ENCODE measurements around the gene SNX20.

Gene SNX20

GRCh38 chr16:50676684-50677225 lies 4.4 kb downstream of the SNX20 start:
- no peak for ATAC-seq
- TF ChIP-seq SNAI2 (CRISPR knock-in tag; IDR thresholded peaks at IDR 0.05) = no peak
- TF ChIP-seq CSDC2 (CRISPR knock-in tag; IDR thresholded peaks at IDR 0.05) = no peak
- no peak for TF ChIP-seq ZFP30 (CRISPR knock-in tag; IDR thresholded peaks at IDR 0.05)
- no peak for TF ChIP-seq PATZ1 (CRISPR knock-in tag; IDR thresholded peaks at IDR 0.05; ENCODE audit: borderline replicate concordance)
- no peak for TF ChIP-seq ARNTL (CRISPR knock-in tag; IDR thresholded peaks at IDR 0.05; ENCODE audit: borderline replicate concordance, low read depth)
- TF ChIP-seq TCF4 (CRISPR knock-in tag; IDR thresholded peaks at IDR 0.05; ENCODE audit: borderline replicate concordance) = no peak
- no peak for TF ChIP-seq CREB5 (CRISPR knock-in tag; IDR thresholded peaks at IDR 0.05; ENCODE audit: low read depth)
- TF ChIP-seq ZFP3 (CRISPR knock-in tag; IDR thresholded peaks at IDR 0.05) = no peak
- no peak for TF ChIP-seq ESRRG (CRISPR knock-in tag; IDR thresholded peaks at IDR 0.05)
- TF ChIP-seq ISL1 (CRISPR knock-in tag; IDR thresholded peaks at IDR 0.05) = no peak
- TF ChIP-seq OSR1 (CRISPR knock-in tag; IDR thresholded peaks at IDR 0.05) = no peak
- no peak for TF ChIP-seq ZNF70 (CRISPR knock-in tag; IDR thresholded peaks at IDR 0.05)

- no peak for ATAC-seq
- TF ChIP-seq POU6F1 (CRISPR knock-in tag; IDR thresholded peaks at IDR 0.05; ENCODE audit: borderline replicate concordance, low read depth) = no peak
- no peak for TF ChIP-seq PATZ1 (CRISPR knock-in tag; IDR thresholded peaks at IDR 0.05; ENCODE audit: borderline replicate concordance)
- TF ChIP-seq OSR1 (CRISPR knock-in tag; IDR thresholded peaks at IDR 0.05) = no peak
- TF ChIP-seq ZNF70 (CRISPR knock-in tag; IDR thresholded peaks at IDR 0.05) = no peak
- no peak for TF ChIP-seq ZC3H10 (CRISPR knock-in tag; IDR thresholded peaks at IDR 0.05)
- TF ChIP-seq ZFP3 (CRISPR knock-in tag; IDR thresholded peaks at IDR 0.05) = no peak
- no peak for TF ChIP-seq ZNF8 (CRISPR knock-in tag; IDR thresholded peaks at IDR 0.05)
- no peak for TF ChIP-seq RARB (CRISPR knock-in tag; IDR thresholded peaks at IDR 0.05)
- no peak for TF ChIP-seq ESRRG (CRISPR knock-in tag; IDR thresholded peaks at IDR 0.05)
- no peak for TF ChIP-seq GLIS3 (CRISPR knock-in tag; IDR thresholded peaks at IDR 0.05)
- TF ChIP-seq, protein P1, sequence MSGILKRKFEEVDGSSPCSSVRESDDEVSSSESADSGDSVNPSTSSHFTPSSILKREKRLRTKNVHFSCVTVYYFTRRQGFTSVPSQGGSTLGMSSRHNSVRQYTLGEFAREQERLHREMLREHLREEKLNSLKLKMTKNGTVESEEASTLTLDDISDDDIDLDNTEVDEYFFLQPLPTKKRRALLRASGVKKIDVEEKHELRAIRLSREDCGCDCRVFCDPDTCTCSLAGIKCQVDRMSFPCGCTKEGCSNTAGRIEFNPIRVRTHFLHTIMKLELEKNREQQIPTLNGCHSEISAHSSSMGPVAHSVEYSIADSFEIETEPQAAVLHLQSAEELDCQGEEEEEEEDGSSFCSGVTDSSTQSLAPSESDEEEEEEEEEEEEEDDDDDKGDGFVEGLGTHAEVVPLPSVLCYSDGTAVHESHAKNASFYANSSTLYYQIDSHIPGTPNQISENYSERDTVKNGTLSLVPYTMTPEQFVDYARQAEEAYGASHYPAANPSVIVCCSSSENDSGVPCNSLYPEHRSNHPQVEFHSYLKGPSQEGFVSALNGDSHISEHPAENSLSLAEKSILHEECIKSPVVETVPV (CRISPR knock-in tag; IDR thresholded peaks at IDR 0.05) = no peak
- TF ChIP-seq BACH2 (CRISPR knock-in tag; IDR thresholded peaks at IDR 0.05; ENCODE audit: borderline replicate concordance) = no peak
- TF ChIP-seq TOX (CRISPR knock-in tag; IDR thresholded peaks at IDR 0.05; ENCODE audit: borderline replicate concordance) = no peak
- TF ChIP-seq SNAI2 (CRISPR knock-in tag; IDR thresholded peaks at IDR 0.05) = no peak
- TF ChIP-seq, protein P2, sequence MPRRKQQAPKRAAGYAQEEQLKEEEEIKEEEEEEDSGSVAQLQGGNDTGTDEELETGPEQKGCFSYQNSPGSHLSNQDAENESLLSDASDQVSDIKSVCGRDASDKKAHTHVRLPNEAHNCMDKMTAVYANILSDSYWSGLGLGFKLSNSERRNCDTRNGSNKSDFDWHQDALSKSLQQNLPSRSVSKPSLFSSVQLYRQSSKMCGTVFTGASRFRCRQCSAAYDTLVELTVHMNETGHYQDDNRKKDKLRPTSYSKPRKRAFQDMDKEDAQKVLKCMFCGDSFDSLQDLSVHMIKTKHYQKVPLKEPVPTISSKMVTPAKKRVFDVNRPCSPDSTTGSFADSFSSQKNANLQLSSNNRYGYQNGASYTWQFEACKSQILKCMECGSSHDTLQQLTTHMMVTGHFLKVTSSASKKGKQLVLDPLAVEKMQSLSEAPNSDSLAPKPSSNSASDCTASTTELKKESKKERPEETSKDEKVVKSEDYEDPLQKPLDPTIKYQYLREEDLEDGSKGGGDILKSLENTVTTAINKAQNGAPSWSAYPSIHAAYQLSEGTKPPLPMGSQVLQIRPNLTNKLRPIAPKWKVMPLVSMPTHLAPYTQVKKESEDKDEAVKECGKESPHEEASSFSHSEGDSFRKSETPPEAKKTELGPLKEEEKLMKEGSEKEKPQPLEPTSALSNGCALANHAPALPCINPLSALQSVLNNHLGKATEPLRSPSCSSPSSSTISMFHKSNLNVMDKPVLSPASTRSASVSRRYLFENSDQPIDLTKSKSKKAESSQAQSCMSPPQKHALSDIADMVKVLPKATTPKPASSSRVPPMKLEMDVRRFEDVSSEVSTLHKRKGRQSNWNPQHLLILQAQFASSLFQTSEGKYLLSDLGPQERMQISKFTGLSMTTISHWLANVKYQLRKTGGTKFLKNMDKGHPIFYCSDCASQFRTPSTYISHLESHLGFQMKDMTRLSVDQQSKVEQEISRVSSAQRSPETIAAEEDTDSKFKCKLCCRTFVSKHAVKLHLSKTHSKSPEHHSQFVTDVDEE (CRISPR knock-in tag; IDR thresholded peaks at IDR 0.05) = no peak
- TF ChIP-seq TCF4 (CRISPR knock-in tag; IDR thresholded peaks at IDR 0.05; ENCODE audit: borderline replicate concordance) = no peak
Observed at GRCh38 chr16:50675686-50676610, 5.2 kb downstream of the SNX20 start.

Data from SK-N-SH treated with all-trans-retinoic acid at 6 μM for 48 hours (cell line).